ENCODE measurements around the gene UCK2.

- TF ChIP-seq SMC3 (IDR thresholded peaks at IDR 0.05; ENCODE audit: borderline replicate concordance, low read length): no peak
- TF ChIP-seq CREM (IDR thresholded peaks at IDR 0.05; ENCODE audit: low read depth): no peak
- TF ChIP-seq NFXL1 (IDR thresholded peaks at IDR 0.05; ENCODE audit: borderline replicate concordance): no peak
- no peak for TF ChIP-seq EZH2 (IDR thresholded peaks at IDR 0.05; ENCODE audit: borderline replicate concordance, control insufficient read depth, low read depth, low read length)
- no peak for TF ChIP-seq KDM1A (IDR thresholded peaks at IDR 0.05; ENCODE audit: borderline replicate concordance)
- TF ChIP-seq ASH2L (IDR thresholded peaks at IDR 0.05; ENCODE audit: borderline replicate concordance, low read depth): no peak
- TF ChIP-seq ZNF274 (IDR thresholded peaks at IDR 0.05; ENCODE audit: insufficient read depth, insufficient read length): no peak
Observed at GRCh38 chr1:165924117-165924516, 96.7 kb downstream of the UCK2 start.
